ENCODE measurements around the gene CUEDC1. TPM values are rescaled to one million over a fixed set of nuclear protein-coding genes. Genes with fewer than 3 reads are reported as not detected.

The CUEDC1 gene
- total RNA-seq, 4 donors from 2014 or later: 17.1 to 25.7 (median 22.1) TPM

- TF ChIP-seq CTCF (IDR thresholded peaks at IDR 0.05): no peak
- ATAC-seq (ENCODE audit: low FRiP score) (peak; percentile 88), DNase-seq (ENCODE audit: low spot score) (peak; percentile 56)
These were observed 79.8 kb downstream of the CUEDC1 start for GRCh38 chr17:57875290-57876022.

- DNase-seq (ENCODE audit: low spot score) (peak; percentile 46), ATAC-seq (ENCODE audit: low FRiP score) (peak; percentile 54)
- no peak for TF ChIP-seq CTCF (IDR thresholded peaks at IDR 0.05)
These were observed 80.5 kb downstream of the CUEDC1 start for GRCh38 chr17:57874434-57875289.

DNA sequence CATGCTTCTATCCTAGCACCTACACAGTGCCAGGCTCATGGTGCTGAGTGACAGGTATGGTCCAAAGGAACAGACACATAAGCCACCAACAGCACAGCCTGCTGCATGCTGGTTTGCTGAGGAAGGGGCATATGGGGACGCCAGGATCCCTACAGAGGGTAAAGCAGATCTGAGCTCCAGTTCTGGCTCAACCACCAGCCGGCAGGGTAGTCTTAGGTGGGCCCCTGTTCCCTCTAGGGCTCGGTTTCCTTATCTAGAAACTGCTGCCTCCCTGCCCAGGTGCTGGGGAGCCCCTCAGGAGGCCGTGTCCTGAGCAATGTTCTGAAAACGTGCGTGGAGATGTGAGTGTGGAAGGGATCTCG, 81.2 kb downstream of the CUEDC1 start:
- TF ChIP-seq CTCF (IDR thresholded peaks at IDR 0.05): no peak
- ATAC-seq (ENCODE audit: low FRiP score) (no peak), DNase-seq (ENCODE audit: low spot score) (no peak)

GRCh38 chr17:57873261-57874057, 81.8 kb downstream of the CUEDC1 start:
- no peak for DNase-seq (ENCODE audit: low spot score)
- no peak for ATAC-seq (ENCODE audit: low FRiP score)
- TF ChIP-seq CTCF (IDR thresholded peaks at IDR 0.05): no peak

- no peak for DNase-seq (ENCODE audit: low spot score)
- TF ChIP-seq CTCF (IDR thresholded peaks at IDR 0.05): no peak
- no peak for ATAC-seq (ENCODE audit: low FRiP score)
These were observed 82.7 kb downstream of the CUEDC1 start for GRCh38 chr17:57872536-57872935.

- ATAC-seq (ENCODE audit: low FRiP score) (no peak), DNase-seq (ENCODE audit: low spot score) (no peak)
- TF ChIP-seq CTCF (IDR thresholded peaks at IDR 0.05): no peak
These were observed 83.3 kb downstream of the CUEDC1 start for GRCh38 chr17:57871863-57872262.

Measured in omental fat pad (tissue), 4 donors.